ENCODE measurements around the gene CXCL16.

GRCh38 chr17:4739122-4740024 is at the start of gene CXCL16, which contains the start of gene ZMYND15:
- peak in 1 of 4 experiments; percentile 5 for TF ChIP-seq CTCF (IDR thresholded peaks at IDR 0.05)
- peak; percentile 74 for TF ChIP-seq POLR2A (IDR thresholded peaks at IDR 0.05)
- TF ChIP-seq POLR2AphosphoS5 (IDR thresholded peaks at IDR 0.05), result peak; percentile 13

All from prostate gland (tissue), 2 donors.